Measurements from ENCODE around the gene SH3PXD2B.

SH3PXD2B gene

DNA sequence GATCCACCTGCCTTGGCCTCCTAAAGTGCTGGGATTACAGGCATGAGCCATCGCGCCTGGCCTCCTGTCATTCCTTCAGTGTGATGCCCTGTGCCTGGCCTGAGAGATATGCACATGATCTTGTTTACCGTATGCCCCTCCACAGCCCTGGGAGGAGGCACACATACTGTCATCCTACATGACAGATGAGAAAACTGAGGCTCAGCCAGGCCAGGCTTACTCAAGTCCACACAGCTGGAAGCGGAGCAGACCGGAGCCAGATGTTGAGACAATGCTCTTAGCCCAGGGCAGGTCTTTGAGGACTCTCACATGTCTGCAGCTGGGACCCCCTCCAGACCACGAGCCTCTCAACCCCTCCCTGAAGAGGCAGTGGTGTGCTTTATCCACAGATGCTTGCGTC, 38.7 kb upstream of the SH3PXD2B start:
- Histone ChIP-seq H3K4me3 (ENCODE audit: low read length) (no peak overlapping the region), H3K36me3 (ENCODE audit: control insufficient read depth, insufficient read depth, low read length) (no peaks in the 10 kb centered on the region), H3K27ac (ENCODE audit: low read depth, low read length) (no peak overlapping the region), H3K4me1 (ENCODE audit: control insufficient read depth, insufficient read depth, low read length) (no peaks in the 10 kb centered on the region), H3K9ac (ENCODE audit: low read length) (no peak overlapping the region), H3K27me3 (ENCODE audit: control insufficient read depth, insufficient read depth, low read length) (no peaks in the 10 kb centered on the region)

DNA sequence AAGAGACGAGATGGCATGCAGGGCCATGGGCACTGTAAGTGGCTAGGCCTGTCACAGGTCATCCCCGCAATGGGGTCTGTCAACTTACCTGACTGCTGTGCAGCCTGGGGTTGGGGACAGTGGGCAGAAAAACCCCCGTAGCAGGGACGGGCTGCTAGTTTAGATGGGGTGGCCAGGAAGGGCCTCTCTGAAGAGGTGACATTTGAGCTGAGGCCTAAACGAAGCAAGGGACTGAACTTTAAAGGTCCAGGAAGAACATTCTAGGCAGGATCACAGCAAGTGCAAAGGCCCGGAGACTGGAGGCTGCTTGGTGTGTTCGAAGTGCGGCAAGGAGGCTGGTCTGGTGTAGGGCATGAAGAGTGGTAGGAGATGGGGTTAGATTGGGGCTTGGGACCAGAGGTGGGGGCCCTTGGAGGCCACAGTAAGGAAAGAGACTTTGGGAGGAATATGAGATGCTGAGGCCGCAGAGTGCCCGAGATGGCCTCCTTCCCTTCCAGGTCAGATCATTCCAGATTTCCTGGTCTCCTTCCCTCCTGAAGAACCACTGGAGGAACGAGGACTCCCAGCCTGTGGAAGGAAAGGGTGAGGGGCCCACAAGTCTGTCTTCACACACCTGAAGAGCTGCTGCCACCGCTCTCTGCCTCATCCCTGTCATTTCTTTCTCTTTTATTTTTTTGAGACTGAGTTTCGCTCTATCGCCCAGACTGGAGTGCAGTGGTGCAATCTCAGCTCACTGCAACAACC, 37.9 kb upstream of the SH3PXD2B start:
- H3K9ac ChIP-seq (ENCODE audit: low read length), result no peak overlapping the region
- H3K27me3 ChIP-seq (ENCODE audit: control insufficient read depth, insufficient read depth, low read length), result no peaks in the 10 kb centered on the region

DNA sequence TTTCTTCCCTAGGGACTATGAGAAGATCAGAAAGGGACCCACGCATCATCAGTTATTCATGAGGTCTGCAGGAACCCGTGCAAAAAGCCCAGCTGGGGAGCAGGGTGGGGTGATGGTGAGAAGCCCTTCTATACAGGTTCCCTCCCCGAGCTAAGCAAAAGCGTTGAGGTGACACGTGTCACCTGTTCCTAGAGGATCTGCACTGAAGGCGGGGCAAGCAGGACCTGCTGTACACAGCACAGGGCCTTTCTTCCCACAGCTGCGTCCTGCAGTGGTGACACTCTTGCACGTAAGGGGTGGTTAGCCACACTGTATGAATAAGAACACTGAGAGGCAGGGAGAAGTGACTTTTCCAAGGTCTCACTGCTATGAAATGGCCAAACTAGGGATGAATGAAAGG, 37.2 kb upstream of the SH3PXD2B start:
- H3K4me1 ChIP-seq (ENCODE audit: control insufficient read depth, insufficient read depth, low read length), result no peaks in the 10 kb centered on the region
- H3K4me3 ChIP-seq (ENCODE audit: low read length), result no peak overlapping the region
- no peak overlapping the region for H3K27ac ChIP-seq (ENCODE audit: low read depth, low read length)
- no peak overlapping the region for H3K9ac ChIP-seq (ENCODE audit: low read length)
- no peaks in the 10 kb centered on the region for H3K27me3 ChIP-seq (ENCODE audit: control insufficient read depth, insufficient read depth, low read length)
- H3K36me3 ChIP-seq (ENCODE audit: control insufficient read depth, insufficient read depth, low read length), result no peaks in the 10 kb centered on the region

More for the DNA sequence above, 37.9 kb upstream of the SH3PXD2B start:
- Histone ChIP-seq H3K27ac (ENCODE audit: low read depth, low read length) (no peak overlapping the region), H3K4me1 (ENCODE audit: control insufficient read depth, insufficient read depth, low read length) (no peaks in the 10 kb centered on the region), H3K36me3 (ENCODE audit: control insufficient read depth, insufficient read depth, low read length) (no peaks in the 10 kb centered on the region), H3K4me3 (ENCODE audit: low read length) (no peak overlapping the region)

DNA sequence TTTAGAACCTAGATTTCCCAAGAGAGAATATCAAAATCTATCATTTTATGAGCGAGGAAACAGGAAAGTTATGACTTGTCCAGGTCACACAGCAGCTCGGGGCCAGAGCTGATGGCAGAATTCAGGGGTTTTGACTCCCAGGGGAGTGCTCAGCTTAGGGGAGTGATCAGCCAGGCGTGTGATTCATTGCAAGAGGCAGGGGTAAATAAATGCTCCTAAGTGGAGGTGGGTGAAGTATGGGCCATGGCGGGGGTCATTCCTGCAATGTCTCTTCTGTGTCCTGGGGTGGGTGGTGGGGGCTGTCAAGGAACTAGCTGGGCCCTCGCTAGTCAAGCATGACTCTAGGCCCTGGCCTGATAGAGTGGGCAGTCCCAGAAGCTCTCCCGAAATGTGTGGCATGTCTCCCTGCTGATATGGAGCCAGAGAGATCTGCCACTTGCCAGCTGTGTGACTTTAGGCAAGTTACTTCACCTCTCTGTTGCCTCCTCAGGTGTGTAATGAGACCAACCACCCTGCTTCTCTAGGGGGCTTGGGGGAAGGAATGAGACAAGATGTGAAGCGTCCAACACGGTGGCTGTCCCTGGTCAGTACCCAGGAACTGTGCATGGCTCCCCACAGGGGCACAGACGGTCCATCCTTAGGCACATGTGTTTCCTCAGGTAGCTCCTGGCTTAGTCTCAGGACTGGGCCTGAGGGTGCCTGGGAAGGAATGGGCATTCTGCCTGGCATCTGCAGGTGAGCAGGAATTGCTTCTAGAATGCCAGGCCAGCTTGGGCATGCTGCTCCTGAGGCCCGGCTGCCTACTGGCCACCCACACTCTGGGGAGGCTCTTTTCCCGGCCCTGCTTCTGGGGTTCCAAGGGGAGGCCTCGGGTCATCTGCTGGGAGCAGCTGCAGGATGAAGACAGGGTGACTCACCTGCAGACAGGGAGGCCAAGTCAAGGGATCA, 36.5 kb upstream of the SH3PXD2B start:
- H3K27me3 ChIP-seq (ENCODE audit: control insufficient read depth, insufficient read depth, low read length), result no peaks in the 10 kb centered on the region
- H3K36me3 ChIP-seq (ENCODE audit: control insufficient read depth, insufficient read depth, low read length), result no peaks in the 10 kb centered on the region
- no peak overlapping the region for H3K27ac ChIP-seq (ENCODE audit: low read depth, low read length)
- no peaks in the 10 kb centered on the region for H3K4me1 ChIP-seq (ENCODE audit: control insufficient read depth, insufficient read depth, low read length)
- no peak overlapping the region for H3K4me3 ChIP-seq (ENCODE audit: low read length)
- no peak overlapping the region for H3K9ac ChIP-seq (ENCODE audit: low read length)

DNA sequence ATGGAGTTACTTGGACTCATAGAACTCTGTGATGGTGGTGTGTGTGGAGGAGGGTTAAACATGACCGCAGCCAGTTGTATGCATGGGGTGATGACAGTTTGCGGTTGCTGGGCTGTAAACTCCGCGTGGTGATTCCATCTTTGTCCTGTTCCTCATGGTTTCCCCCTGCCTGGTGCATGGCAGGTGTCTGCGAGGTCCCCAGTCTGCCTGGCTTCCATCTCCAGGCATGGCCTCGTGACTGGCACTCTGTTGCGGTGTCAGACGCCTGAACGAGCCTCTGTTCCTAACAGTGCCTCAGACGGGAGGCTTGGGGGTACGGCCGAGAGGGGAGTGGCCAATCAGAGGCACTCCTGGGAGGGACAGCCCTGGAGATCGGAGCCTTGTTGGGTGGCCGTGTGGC, 33.9 kb upstream of the SH3PXD2B start:
- H3K9ac ChIP-seq (ENCODE audit: low read length), result no peak overlapping the region
- H3K4me1 ChIP-seq (ENCODE audit: control insufficient read depth, insufficient read depth, low read length), result no peaks in the 10 kb centered on the region
- H3K4me3 ChIP-seq (ENCODE audit: low read length), result no peak overlapping the region
- no peaks in the 10 kb centered on the region for H3K27me3 ChIP-seq (ENCODE audit: control insufficient read depth, insufficient read depth, low read length)
- H3K27ac ChIP-seq (ENCODE audit: low read depth, low read length), result no peak overlapping the region
- no peaks in the 10 kb centered on the region for H3K36me3 ChIP-seq (ENCODE audit: control insufficient read depth, insufficient read depth, low read length)

DNA sequence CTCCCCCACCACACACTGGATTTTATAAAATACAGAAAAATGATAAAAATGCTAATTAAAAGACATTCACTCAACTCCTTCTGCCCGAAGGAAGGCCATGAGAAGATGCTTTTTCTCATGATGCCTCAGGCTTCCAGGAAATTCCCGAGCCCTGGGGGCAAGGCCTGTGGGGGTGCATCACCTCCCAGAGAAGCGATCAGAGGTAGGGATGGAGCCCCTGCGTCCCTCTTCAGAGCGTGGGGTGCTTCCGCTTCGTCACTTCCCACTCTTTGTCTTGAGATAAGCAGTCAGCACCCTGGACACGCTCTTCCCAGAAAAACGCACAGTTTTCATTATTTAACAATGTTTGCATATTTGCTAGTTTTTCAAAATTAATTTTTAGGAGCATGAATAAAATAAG, 33.3 kb upstream of the SH3PXD2B start:
- Histone ChIP-seq H3K4me3 (ENCODE audit: low read length) (no peak overlapping the region), H3K9ac (ENCODE audit: low read length) (no peak overlapping the region), H3K4me1 (ENCODE audit: control insufficient read depth, insufficient read depth, low read length) (no peaks in the 10 kb centered on the region), H3K36me3 (ENCODE audit: control insufficient read depth, insufficient read depth, low read length) (no peaks in the 10 kb centered on the region), H3K27me3 (ENCODE audit: control insufficient read depth, insufficient read depth, low read length) (no peaks in the 10 kb centered on the region), H3K27ac (ENCODE audit: low read depth, low read length) (no peak overlapping the region)

DNA sequence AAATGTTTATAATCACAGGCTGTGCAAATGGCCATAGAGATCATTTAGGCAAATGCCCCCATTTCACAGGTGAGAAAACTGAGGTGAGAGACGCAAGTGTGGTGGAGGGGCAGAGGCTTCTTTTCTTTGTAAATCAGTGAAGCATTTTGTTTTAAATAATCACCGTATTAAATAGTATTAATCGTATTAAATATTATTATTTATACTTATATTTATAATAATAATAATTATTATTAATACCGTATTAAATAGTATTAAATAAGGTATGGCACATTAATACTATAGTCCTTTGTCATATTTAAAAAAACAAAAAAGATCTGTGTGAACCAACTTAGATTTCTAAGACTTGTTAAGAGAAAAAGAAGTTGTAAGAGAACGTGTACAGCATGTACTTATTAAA, 32.6 kb upstream of the SH3PXD2B start:
- H3K9ac ChIP-seq (ENCODE audit: low read length), result no peak overlapping the region
- H3K27me3 ChIP-seq (ENCODE audit: control insufficient read depth, insufficient read depth, low read length), result no peaks in the 10 kb centered on the region
- no peaks in the 10 kb centered on the region for H3K36me3 ChIP-seq (ENCODE audit: control insufficient read depth, insufficient read depth, low read length)
- no peak overlapping the region for H3K4me3 ChIP-seq (ENCODE audit: low read length)
- H3K27ac ChIP-seq (ENCODE audit: low read depth, low read length), result no peak overlapping the region
- no peaks in the 10 kb centered on the region for H3K4me1 ChIP-seq (ENCODE audit: control insufficient read depth, insufficient read depth, low read length)

DNA sequence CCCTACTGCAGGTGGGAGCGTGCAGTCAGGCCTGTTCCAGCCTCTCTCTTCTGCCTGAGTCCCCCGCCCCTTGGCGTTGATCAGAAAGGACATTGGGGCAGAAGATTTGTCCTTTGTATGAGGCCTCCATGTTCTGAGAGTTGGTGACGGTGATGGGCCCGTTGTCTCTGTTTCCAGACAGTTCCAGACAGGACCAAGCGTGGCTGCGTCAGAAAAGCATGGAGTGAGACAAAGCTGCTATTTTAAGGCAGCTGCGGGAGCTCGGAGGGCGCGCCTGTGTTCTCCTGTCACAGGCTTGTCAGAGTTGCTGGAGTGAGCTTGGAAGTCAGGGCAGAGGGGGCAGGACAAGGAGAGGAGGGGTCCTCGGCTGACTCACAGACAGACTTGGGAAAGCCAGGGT, 32.1 kb upstream of the SH3PXD2B start:
- no peaks in the 10 kb centered on the region for H3K4me1 ChIP-seq (ENCODE audit: control insufficient read depth, insufficient read depth, low read length)
- H3K27ac ChIP-seq (ENCODE audit: low read depth, low read length), result no peak overlapping the region
- no peak overlapping the region for H3K4me3 ChIP-seq (ENCODE audit: low read length)
- no peaks in the 10 kb centered on the region for H3K36me3 ChIP-seq (ENCODE audit: control insufficient read depth, insufficient read depth, low read length)
- no peaks in the 10 kb centered on the region for H3K27me3 ChIP-seq (ENCODE audit: control insufficient read depth, insufficient read depth, low read length)
- no peak overlapping the region for H3K9ac ChIP-seq (ENCODE audit: low read length)

DNA sequence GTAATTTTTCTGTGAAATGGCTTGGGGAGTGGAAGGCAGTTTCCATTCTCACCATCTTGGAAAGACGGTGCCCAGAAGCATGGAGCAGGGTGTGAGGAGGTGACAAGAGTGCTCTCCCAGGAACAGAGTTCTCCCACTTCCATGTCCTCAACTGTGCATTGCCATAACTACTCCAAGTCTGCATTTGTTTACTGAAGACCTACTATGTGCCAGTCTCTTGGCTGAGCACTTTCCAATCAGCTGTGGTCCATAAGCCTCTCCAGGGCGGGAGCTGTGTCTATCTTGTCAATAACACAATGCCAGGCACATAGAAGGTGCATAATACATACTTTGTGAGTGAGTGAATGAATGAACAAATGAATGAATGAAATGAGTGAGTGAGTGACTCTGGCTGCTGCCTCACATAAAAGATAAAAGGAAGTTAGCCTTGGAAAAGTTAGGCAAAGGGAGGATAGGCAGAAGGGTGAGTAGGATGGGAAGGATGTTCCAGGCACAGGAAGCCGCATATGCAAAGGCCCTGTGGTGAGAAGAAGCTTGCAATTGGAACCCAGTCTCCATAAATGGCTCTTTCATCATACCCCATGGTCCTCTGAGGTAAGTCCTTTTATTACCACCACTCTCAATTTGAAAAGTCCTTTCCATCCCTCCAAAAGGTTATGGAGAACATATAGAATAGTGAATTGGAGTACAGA, 31.3 kb upstream of the SH3PXD2B start:
- H3K9ac ChIP-seq (ENCODE audit: low read length), result no peak overlapping the region
- H3K4me1 ChIP-seq (ENCODE audit: control insufficient read depth, insufficient read depth, low read length), result no peaks in the 10 kb centered on the region
- no peak overlapping the region for H3K4me3 ChIP-seq (ENCODE audit: low read length)
- H3K36me3 ChIP-seq (ENCODE audit: control insufficient read depth, insufficient read depth, low read length), result no peaks in the 10 kb centered on the region
- no peak overlapping the region for H3K27ac ChIP-seq (ENCODE audit: low read depth, low read length)
- no peaks in the 10 kb centered on the region for H3K27me3 ChIP-seq (ENCODE audit: control insufficient read depth, insufficient read depth, low read length)

DNA sequence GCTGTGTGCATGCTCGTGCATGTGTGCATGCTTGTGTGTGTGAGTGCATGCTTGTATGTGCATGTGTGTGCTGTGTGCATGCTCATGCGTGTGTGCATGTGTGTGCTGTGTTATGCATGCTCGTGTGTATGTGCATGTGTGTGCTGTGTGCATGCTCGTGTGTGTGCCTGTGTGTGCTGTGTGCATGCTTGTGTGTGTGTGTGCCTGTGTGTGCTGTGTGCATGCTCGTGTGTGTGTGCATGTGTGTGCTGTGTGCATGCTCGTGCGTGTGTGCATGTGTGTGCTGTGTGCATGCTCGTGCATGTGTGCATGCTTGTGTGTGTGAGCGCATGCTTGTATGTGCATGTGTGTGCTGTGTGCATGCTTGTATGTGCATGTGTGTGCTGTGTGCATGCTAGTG, 30.3 kb upstream of the SH3PXD2B start:
- Histone ChIP-seq H3K36me3 (ENCODE audit: control insufficient read depth, insufficient read depth, low read length) (no peaks in the 10 kb centered on the region), H3K4me1 (ENCODE audit: control insufficient read depth, insufficient read depth, low read length) (no peaks in the 10 kb centered on the region), H3K27me3 (ENCODE audit: control insufficient read depth, insufficient read depth, low read length) (no peaks in the 10 kb centered on the region), H3K9ac (ENCODE audit: low read length) (no peak overlapping the region), H3K27ac (ENCODE audit: low read depth, low read length) (no peak overlapping the region), H3K4me3 (ENCODE audit: low read length) (no peak overlapping the region)

DNA sequence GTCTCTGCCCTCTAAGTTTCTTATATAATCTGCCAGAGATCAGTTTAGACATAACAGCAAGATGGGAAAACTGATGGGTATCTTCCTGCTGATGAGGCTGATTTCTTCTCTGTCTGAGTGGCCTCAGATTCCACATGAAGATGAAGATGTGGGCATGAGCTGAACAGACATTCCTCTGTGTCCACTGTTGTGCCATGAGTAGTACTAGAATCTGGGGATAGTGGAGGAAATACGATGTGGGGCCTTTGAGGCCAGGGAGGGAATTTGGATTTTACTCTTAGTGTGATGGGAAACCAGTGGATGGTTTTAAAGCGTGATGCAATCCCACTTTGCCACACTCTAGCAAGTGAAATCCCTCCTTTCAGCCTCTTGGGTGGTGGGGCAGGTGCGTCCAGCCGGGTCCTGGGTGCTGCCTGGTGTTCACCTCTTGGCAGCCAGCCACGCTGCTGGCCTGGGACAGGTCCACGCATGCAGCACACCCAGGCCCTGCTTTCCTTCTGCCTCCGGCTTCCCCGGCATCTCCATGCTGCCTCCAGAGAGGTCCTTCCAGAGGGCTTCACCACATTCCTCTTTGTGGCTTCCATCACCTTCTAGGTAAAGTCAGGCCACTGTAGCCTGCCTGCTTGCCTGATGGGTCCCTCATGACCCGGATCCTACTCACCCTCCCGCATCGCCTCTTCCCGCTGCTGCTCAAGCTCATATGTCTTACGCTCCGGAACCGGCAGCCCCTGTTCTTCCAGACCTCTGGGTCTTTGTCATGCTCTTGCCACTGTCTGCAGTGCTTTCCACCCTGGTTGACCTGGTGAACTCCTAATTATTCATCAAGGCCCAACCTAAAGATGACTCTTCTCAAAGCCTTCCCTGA, 28.1 kb upstream of the SH3PXD2B start:
- Histone ChIP-seq H3K4me1 (ENCODE audit: control insufficient read depth, insufficient read depth, low read length) (peaks cover 3% of the 10 kb centered on the region), H3K4me3 (ENCODE audit: low read length) (no peak overlapping the region), H3K27ac (ENCODE audit: low read depth, low read length) (no peak overlapping the region), H3K9ac (ENCODE audit: low read length) (no peak overlapping the region), H3K36me3 (ENCODE audit: control insufficient read depth, insufficient read depth, low read length) (no peaks in the 10 kb centered on the region), H3K27me3 (ENCODE audit: control insufficient read depth, insufficient read depth, low read length) (no peaks in the 10 kb centered on the region)

Measured in rectal smooth muscle tissue (tissue), 1 donor.